ENCODE data around the gene RGSL1. TPM values are rescaled to one million over a fixed set of nuclear protein-coding genes. Genes with fewer than 3 reads are reported as not detected.
"Not testable (repeated sequence)": the region's sequence is repeated elsewhere in the genome, so short reads cannot be mapped to it uniquely, and the experiment has no call there.

The RGSL1 gene
- total RNA-seq, 1 donor, result not detected

DNA sequence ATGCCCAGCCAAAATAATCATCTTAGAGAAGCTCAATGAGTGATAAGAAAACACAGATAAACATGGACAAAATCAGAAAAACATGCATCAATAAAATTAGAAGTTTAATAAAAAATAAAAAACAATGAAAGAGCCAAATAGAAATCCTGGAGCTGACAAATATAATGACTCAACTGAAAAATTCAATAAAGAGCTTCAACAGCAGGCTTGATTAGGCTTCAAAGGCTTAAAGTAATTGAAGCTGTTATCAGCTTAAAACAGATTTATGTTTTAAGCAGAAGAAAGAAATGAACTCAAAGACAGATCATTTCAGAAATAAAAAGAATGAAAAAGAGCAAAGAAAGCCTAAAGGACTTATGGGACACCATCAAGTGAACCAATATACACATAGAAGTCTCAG is 28.3 kb downstream of the RGSL1 start:
- Histone ChIP-seq H3K9me3 (ENCODE audit: low read depth, low read length) (peaks cover 6% of the 10 kb centered on the region), H3K4me1 (ENCODE audit: insufficient read depth, low read length) (no peaks in the 10 kb centered on the region), H3K4me3 (ENCODE audit: low read length) (no peak overlapping the region), H3K27me3 (ENCODE audit: insufficient read depth, low read length) (no peaks in the 10 kb centered on the region)

GRCh38 chr1:182484067-182484466 is 34.1 kb downstream of the RGSL1 start:
- Histone ChIP-seq H3K9me3 (ENCODE audit: low read depth, low read length) (no peaks in the 10 kb centered on the region), H3K27me3 (ENCODE audit: insufficient read depth, low read length) (no peaks in the 10 kb centered on the region), H3K4me1 (ENCODE audit: insufficient read depth, low read length) (peaks cover 14% of the 10 kb centered on the region), H3K4me3 (ENCODE audit: low read length) (no peak overlapping the region)

- Histone ChIP-seq H3K9me3 (ENCODE audit: low read depth, low read length) (no peaks in the 10 kb centered on the region), H3K4me1 (ENCODE audit: insufficient read depth, low read length) (peaks cover 14% of the 10 kb centered on the region), H3K4me3 (ENCODE audit: low read length) (no peak overlapping the region), H3K27me3 (ENCODE audit: insufficient read depth, low read length) (no peaks in the 10 kb centered on the region)
Observed at GRCh38 chr1:182484531-182485257, 34.7 kb downstream of the RGSL1 start.

DNA sequence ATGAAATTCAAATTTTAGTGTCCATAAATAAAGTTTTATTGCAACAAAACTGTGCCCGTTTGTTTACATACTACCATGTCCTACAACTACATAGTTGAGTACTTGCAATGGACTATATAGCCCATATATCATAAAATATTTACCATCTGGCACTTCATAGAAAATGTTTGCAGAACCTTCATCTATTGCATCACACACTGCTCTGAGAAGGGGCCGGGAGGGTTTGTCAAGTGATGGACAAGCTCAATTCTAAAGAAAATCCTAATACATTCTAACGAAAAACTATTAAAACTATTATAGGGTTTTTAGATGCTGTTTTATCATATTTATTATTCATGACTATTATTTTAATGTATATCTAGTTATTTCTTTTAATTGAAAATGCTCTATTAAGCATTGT is 35.9 kb downstream of the RGSL1 start:
- no peaks in the 10 kb centered on the region for H3K27me3 ChIP-seq (ENCODE audit: insufficient read depth, low read length)
- H3K4me3 ChIP-seq (ENCODE audit: low read length), result no peak overlapping the region
- H3K4me1 ChIP-seq (ENCODE audit: insufficient read depth, low read length), result peaks cover 14% of the 10 kb centered on the region
- no peaks in the 10 kb centered on the region for H3K9me3 ChIP-seq (ENCODE audit: low read depth, low read length)

DNA sequence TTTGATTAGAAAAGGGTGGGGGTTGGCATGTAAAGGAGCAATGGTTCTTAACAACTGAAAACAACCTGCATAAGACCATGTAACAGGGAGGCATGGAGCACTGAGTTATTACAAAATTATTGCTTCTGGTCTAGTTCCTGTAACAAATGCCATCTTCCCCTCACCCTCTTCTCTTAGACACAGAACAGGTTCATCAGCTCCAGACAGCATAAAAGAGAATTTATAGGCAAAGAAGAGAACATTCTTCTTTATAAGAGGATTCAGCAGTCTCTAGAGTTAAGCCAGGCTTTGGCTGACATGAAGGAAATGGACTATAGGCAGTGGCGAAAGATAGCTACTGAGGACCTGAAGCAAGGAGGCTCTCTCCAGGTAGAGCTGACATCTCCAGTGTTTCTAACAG is 38.9 kb downstream of the RGSL1 start:
- Histone ChIP-seq H3K27me3 (ENCODE audit: insufficient read depth, low read length) (no peaks in the 10 kb centered on the region), H3K9me3 (ENCODE audit: low read depth, low read length) (no peaks in the 10 kb centered on the region), H3K4me3 (ENCODE audit: low read length) (no peak overlapping the region), H3K4me1 (ENCODE audit: insufficient read depth, low read length) (peaks cover 19% of the 10 kb centered on the region)

DNA sequence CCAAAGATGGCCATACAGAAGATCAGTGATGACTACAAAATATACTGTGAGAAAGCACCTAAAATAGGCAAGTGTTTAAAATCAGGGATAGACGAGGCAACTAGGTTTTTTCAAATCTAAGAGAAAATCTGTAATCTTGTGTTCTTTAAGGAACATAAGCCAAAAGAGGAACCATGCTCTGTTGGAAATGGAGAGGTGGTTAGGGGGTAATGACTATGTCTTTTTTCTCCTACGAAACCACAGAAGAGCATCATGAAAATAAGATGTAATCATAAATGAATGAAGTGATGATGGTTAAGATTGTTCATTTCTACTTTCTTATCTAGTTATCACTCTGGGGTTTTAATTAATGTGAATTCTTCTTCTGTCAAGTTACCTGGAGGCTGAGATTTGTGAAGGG is 43.1 kb downstream of the RGSL1 start:
- peaks cover 5% of the 10 kb centered on the region for H3K4me1 ChIP-seq (ENCODE audit: insufficient read depth, low read length)
- H3K4me3 ChIP-seq (ENCODE audit: low read length), result no peak overlapping the region
- no peaks in the 10 kb centered on the region for H3K27me3 ChIP-seq (ENCODE audit: insufficient read depth, low read length)
- no peaks in the 10 kb centered on the region for H3K9me3 ChIP-seq (ENCODE audit: low read depth, low read length)

- H3K27me3 ChIP-seq (ENCODE audit: insufficient read depth, low read length), result no peaks in the 10 kb centered on the region
- no peaks in the 10 kb centered on the region for H3K9me3 ChIP-seq (ENCODE audit: low read depth, low read length)
- H3K4me1 ChIP-seq (ENCODE audit: insufficient read depth, low read length), result peaks cover 5% of the 10 kb centered on the region
- H3K4me3 ChIP-seq (ENCODE audit: low read length), result no peak overlapping the region
Observed at GRCh38 chr1:182495002-182495401, 45.1 kb downstream of the RGSL1 start.

- no peak overlapping the region for H3K4me3 ChIP-seq (ENCODE audit: low read length)
- peaks cover 5% of the 10 kb centered on the region for H3K4me1 ChIP-seq (ENCODE audit: insufficient read depth, low read length)
- H3K27me3 ChIP-seq (ENCODE audit: insufficient read depth, low read length), result no peaks in the 10 kb centered on the region
- H3K9me3 ChIP-seq (ENCODE audit: low read depth, low read length), result no peaks in the 10 kb centered on the region
Observed at GRCh38 chr1:182495693-182496092, 45.7 kb downstream of the RGSL1 start.

DNA sequence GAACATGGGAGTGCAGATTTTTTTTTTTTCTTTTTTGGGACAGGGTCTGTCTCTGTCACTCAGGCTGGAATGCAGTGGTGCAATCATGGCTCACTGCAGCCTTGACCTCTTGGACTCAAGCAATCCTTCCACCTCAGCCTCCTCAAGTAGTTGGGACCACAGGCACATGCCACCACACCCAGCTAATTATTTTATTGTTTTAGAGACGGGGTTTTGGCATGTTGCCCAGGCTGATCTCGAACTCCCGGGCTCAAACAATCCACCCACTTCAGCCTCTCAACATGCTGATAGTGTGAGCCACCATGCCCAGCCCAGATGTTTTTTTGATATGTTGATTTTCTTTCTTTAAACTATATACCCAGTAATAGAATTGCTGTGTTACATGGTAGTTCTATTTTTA is 57.7 kb downstream of the RGSL1 start:
- Histone ChIP-seq H3K9me3 (ENCODE audit: low read depth, low read length) (no peaks in the 10 kb centered on the region), H3K4me1 (ENCODE audit: insufficient read depth, low read length) (no peaks in the 10 kb centered on the region), H3K27me3 (ENCODE audit: insufficient read depth, low read length) (no peaks in the 10 kb centered on the region), H3K4me3 (ENCODE audit: low read length) (no peak overlapping the region)

- no peak overlapping the region for H3K4me3 ChIP-seq (ENCODE audit: low read length)
- H3K27me3 ChIP-seq (ENCODE audit: insufficient read depth, low read length), result peaks cover 6% of the 10 kb centered on the region
- no peaks in the 10 kb centered on the region for H3K9me3 ChIP-seq (ENCODE audit: low read depth, low read length)
- H3K4me1 ChIP-seq (ENCODE audit: insufficient read depth, low read length), result no peaks in the 10 kb centered on the region
Observed at GRCh38 chr1:182515556-182515955, 65.6 kb downstream of the RGSL1 start.

- no peak overlapping the region for H3K4me3 ChIP-seq (ENCODE audit: low read length)
- peaks cover 18% of the 10 kb centered on the region for H3K9me3 ChIP-seq (ENCODE audit: low read depth, low read length)
- H3K4me1 ChIP-seq (ENCODE audit: insufficient read depth, low read length), result no peaks in the 10 kb centered on the region
- H3K27me3 ChIP-seq (ENCODE audit: insufficient read depth, low read length), result peaks cover 8% of the 10 kb centered on the region
Observed at GRCh38 chr1:182520736-182521135, 70.8 kb downstream of the RGSL1 start.

- no peak overlapping the region for H3K4me3 ChIP-seq (ENCODE audit: low read length)
- peaks cover 29% of the 10 kb centered on the region for H3K9me3 ChIP-seq (ENCODE audit: low read depth, low read length)
- no peaks in the 10 kb centered on the region for H3K4me1 ChIP-seq (ENCODE audit: insufficient read depth, low read length)
- peaks cover 3% of the 10 kb centered on the region for H3K27me3 ChIP-seq (ENCODE audit: insufficient read depth, low read length)
Observed at GRCh38 chr1:182525342-182525741, 75.4 kb downstream of the RGSL1 start.

- peaks cover 29% of the 10 kb centered on the region for H3K9me3 ChIP-seq (ENCODE audit: low read depth, low read length)
- H3K4me3 ChIP-seq (ENCODE audit: low read length), result no peak overlapping the region
- no peaks in the 10 kb centered on the region for H3K4me1 ChIP-seq (ENCODE audit: insufficient read depth, low read length)
- H3K27me3 ChIP-seq (ENCODE audit: insufficient read depth, low read length), result no peaks in the 10 kb centered on the region
Observed at GRCh38 chr1:182527680-182528079, 77.7 kb downstream of the RGSL1 start.

GRCh38 chr1:182528206-182528605 is 78.3 kb downstream of the RGSL1 start:
- not testable (repeated sequence) for H3K4me1 ChIP-seq (ENCODE audit: insufficient read depth, low read length); H3K27me3 ChIP-seq (ENCODE audit: insufficient read depth, low read length); H3K4me3 ChIP-seq (ENCODE audit: low read length)
- H3K9me3 ChIP-seq (ENCODE audit: low read depth, low read length), result peaks cover 29% of the 10 kb centered on the region

DNA sequence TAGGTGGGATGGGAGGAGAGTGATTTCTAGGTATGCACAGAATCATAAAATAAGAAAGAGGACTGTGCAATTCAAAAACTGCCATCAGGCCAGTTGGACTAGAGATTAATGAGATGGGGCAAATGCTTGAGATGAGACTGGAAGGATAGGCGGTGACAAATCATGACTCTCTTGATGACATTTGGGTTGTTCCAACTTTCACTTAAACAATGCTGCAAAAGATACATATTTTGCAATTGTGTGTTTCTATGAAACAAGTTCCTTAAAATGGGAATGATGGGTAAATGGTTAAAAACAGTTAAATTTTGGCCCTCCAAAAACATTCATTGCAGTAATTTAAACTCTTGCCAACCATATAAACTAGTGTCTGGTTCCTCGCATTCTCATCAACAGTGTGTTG is 84.0 kb downstream of the RGSL1 start:
- no peaks in the 10 kb centered on the region for H3K4me1 ChIP-seq (ENCODE audit: insufficient read depth, low read length)
- H3K4me3 ChIP-seq (ENCODE audit: low read length), result no peak overlapping the region
- no peaks in the 10 kb centered on the region for H3K27me3 ChIP-seq (ENCODE audit: insufficient read depth, low read length)
- no peaks in the 10 kb centered on the region for H3K9me3 ChIP-seq (ENCODE audit: low read depth, low read length)

GRCh38 chr1:182549346-182549745 is 99.4 kb downstream of the RGSL1 start:
- no peak overlapping the region for H3K4me3 ChIP-seq (ENCODE audit: low read length)
- H3K27me3 ChIP-seq (ENCODE audit: insufficient read depth, low read length), result no peaks in the 10 kb centered on the region
- H3K9me3 ChIP-seq (ENCODE audit: low read depth, low read length), result no peaks in the 10 kb centered on the region
- H3K4me1 ChIP-seq (ENCODE audit: insufficient read depth, low read length), result no peaks in the 10 kb centered on the region

Measured in mononuclear cell (primary cell).